GM10248 (cell line): ENCODE measurements around the gene KRT78.

Source experiments
- CTCF ChIA-PET: fragments of 300-600 bp; sonication (Branson Sonifier 250); formaldehyde crosslinking; extraction: SDS; loops from one replicate; lab custom pipeline; 2021; ENCODE audit warnings: antibody characterized with exemption; lab: Yijun Ruan, JAX
- POLR2A ChIA-PET: fragments of 350-650 bp; sonication (Branson Sonifier 250); formaldehyde crosslinking; extraction: SDS; loops from one replicate; lab custom pipeline; 2020; ENCODE audit warnings: antibody characterized with exemption; lab: Yijun Ruan, JAX
- DNase-seq: peaks from one replicate; pipeline ENCODE4 v3.0.0; 2012; ENCODE audit errors: extremely low spot score
- TF ChIP-seq, protein P1 (sequence below): IDR thresholded peaks from 2 replicates; pipeline ENCODE4 v1.5.1; 2012; ENCODE audit warnings: mild to moderate bottlenecking, low read depth; ENCODE audit errors: extremely low read depth, missing control alignments, control extremely low read depth

The KRT78 gene

DNA sequence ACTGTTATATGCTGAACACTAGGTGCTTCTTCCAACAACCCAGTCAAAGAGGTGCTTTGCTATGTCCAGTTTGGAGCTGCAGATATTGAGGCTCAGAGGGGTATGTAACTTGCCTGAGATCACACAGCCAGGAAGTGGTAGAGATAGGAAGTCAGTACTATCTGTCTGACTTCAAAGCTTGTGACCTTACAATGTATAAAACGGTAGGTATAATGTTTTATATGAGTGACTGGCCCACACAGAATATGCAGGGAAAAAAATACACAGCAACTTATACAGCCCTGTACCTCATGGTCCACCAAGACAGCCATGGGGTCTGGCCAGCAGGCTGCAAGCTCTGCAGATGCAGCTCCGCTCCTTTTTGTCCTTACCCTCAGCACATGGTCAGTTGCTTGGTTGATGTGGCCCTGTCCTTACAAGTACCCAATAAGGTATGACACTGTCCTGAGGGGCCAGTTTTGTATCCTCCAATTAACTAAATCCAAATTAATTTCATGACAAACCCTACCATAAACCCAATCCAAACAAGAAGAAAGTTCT, 31.0 kb downstream of the KRT78 start:
- ChIA-PET CTCF (interaction anchor here (0.6 kb wide), 1 partner anchor 306 kb away, joined by 3 read pairs; no protein-coding TSS in a partner anchor), POLR2A (no interaction called here)

DNA sequence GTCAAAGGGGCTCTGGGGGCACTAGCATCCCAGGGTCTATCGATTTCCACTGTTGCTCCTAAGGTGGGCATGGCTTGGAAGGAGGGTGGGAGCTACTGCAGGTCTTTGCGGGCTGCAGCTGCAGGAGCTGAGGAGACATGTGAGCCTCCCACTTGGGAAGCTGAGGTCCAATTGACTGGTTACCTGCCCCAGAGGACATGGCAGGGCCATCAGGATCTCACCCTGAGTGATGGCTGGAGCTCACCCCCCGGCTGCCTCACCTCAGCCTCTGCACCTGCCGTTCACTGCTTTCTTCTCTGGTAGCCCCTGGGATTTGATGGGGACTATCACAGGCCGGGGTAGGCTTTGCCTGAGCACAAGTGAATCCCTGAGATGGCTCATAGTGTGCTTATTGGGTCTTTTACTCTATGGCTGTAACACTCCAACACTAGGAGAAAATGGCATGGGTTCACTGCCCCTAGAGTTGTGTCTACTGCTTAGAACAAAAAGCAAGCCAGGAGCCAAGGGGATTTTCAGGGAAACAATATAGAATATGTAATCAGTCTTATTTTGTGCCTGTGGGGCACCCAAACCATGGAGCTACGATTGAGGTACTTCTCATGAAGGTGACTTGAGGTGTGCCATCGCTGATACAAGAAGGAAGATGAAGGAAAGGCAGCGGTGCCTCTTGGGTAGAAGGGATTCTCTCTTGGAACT, 31.6 kb downstream of the KRT78 start:
- DNase-seq, result no peak
- TF ChIP-seq, protein P1, sequence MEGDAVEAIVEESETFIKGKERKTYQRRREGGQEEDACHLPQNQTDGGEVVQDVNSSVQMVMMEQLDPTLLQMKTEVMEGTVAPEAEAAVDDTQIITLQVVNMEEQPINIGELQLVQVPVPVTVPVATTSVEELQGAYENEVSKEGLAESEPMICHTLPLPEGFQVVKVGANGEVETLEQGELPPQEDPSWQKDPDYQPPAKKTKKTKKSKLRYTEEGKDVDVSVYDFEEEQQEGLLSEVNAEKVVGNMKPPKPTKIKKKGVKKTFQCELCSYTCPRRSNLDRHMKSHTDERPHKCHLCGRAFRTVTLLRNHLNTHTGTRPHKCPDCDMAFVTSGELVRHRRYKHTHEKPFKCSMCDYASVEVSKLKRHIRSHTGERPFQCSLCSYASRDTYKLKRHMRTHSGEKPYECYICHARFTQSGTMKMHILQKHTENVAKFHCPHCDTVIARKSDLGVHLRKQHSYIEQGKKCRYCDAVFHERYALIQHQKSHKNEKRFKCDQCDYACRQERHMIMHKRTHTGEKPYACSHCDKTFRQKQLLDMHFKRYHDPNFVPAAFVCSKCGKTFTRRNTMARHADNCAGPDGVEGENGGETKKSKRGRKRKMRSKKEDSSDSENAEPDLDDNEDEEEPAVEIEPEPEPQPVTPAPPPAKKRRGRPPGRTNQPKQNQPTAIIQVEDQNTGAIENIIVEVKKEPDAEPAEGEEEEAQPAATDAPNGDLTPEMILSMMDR, result no peak
- CTCF ChIA-PET, result interaction anchor here (0.6 kb wide), 1 partner anchor 305 kb away, joined by 3 read pairs; no protein-coding TSS in a partner anchor
- POLR2A ChIA-PET, result no interaction called here

More for the DNA sequence above, 31.0 kb downstream of the KRT78 start:
- TF ChIP-seq, protein P1, result no peak
- no peak for DNase-seq

DNA sequence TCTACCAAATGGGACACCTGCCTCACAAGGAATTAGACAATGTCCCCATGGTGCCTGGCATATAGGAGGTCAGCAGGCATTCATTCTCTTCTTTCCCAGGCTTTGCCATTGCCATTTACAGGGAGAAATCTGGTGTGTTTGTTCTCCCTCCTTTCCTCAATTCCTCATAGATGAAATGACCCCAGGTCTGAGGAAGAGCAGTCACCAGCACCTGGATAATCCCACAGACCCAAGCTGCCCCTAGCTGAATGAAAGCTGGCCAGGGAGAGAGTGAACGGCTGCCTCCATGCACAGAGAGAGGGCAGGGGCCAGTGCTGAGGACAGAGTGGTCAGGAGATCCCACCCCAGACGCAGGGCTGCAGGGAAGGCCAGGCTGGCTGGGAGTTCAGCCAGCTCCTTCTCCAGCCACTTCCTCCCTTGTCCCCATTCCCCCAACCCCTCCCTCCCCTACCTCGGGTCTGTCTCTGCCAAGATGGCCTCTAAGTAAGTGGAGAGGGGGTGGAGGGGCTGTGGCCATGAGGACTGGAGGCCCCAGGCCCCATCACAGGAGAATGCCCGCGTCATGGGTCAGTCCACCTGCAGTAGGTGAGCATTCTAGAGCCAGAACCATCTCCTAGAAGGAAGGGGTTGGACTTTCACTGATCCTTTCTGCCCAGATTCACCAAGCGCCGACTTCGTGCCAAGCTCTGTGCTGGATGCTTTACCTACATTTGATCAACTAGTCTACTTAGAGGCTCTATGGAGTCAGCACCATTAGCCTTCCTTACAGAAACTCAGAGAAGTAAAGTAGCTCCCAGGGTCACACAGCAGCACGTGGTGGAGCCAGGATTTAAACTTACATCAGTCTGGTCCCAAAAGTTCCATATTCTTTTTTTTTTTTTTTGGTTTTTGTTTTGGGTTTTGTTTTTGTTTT, 32.9 kb downstream of the KRT78 start:
- no peak for DNase-seq
- POLR2A ChIA-PET, result no interaction called here
- TF ChIP-seq, protein P1, result no peak
- CTCF ChIA-PET, result no interaction called here

DNA sequence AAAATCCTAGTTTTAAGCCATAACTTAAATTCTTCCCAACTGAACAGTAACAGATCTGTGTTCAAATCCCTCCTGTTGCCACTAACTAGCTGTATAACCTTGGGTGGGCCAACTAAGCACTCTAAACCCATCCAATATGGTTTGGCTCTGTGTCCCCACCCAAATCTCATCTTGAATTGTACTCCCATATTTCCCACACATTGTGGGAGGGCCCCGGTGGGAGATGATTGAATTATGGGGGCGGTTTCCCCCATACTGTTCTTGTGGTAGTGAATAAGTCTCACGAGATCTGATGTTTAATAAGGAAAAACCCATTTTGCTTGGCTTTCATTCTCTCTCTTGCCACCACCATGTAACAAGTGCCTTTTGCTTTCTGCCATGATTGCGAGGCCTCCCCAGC, 33.6 kb downstream of the KRT78 start:
- POLR2A ChIA-PET, result no interaction called here
- CTCF ChIA-PET, result no interaction called here
- no peak for DNase-seq
- TF ChIP-seq, protein P1, result no peak

DNA sequence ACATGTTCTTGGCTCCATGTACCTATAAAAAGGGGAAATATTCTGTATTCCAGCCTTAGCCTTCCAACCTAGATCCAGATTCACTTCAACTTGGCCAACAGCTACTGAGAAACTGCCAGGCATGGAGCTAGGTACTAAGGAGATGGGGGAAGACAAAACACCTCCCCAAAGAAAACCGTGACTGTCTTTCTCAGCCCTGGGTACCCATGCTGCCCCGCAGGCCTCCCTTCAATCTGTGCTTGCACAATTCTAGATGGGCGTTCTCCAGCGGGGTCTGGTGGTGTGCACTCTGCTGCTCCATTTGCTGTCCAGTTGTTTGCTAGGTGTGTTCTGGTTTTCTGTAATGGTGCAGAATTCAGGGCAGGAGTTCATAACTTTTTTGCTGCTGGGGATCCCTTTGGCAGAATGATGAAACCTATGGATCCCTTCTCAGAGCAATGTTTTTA, 34.1 kb downstream of the KRT78 start:
- POLR2A ChIA-PET, result no interaction called here
- CTCF ChIA-PET, result interaction anchor here (1.4 kb wide), 1 partner anchor 166 kb away, joined by 3 read pairs; no protein-coding TSS in a partner anchor

More for the DNA sequence above, 34.1 kb downstream of the KRT78 start:
- TF ChIP-seq, protein P1, result no peak
- DNase-seq, result no peak
